HEK293 (cell line): ENCODE data around the gene IQSEC1.

Experiments used
- CTCF ChIA-PET: fragments of 350-600 bp; formaldehyde crosslinking; extraction: SDS; loops from one replicate; lab custom pipeline; 2021; ENCODE audit warnings: antibody characterized with exemption; lab: Yijun Ruan, JAX
- POLR2A ChIA-PET: fragments of 300-600 bp; formaldehyde crosslinking; extraction: SDS; loops from one replicate; lab custom pipeline; 2020; ENCODE audit warnings: antibody characterized with exemption, inconsistent platforms; lab: Yijun Ruan, JAX
- H3K27ac ChIP-seq: fragments of 200-500 bp; sonication (Bioruptor generic); 2 replicates; pipeline ENCODE4 v1.5.1; 2014; ENCODE audit warnings: low read depth, low read length, control low read depth, inconsistent platforms; ENCODE audit errors: extremely low read depth
- H3K36me3 ChIP-seq, 2 experiments: fragments of 200-500 bp in 1 of 2; sonication (Bioruptor generic) in 1 of 2; 1 replicate in 1 of 2; 2 replicates in 1 of 2; pipeline ENCODE4 v1.5.1; 2014 to 2017; ENCODE audit warnings: inconsistent platforms in 2 of 2, low read length in 2 of 2; ENCODE audit not compliant: control insufficient read depth in 2 of 2, insufficient read depth in 1 of 2
- H3K4me1 ChIP-seq: fragments of 200-500 bp; sonication (Bioruptor generic); 2 replicates; pipeline ENCODE4 v1.5.1; 2014; ENCODE audit warnings: mild to moderate bottlenecking, low read length, inconsistent platforms; ENCODE audit not compliant: control insufficient read depth, insufficient read depth
- H3K4me3 ChIP-seq: 2 replicates; pipeline ENCODE4 v1.5.1; 2011; ENCODE audit warnings: low read depth, mild to moderate bottlenecking, control low read depth, low read length, moderate library complexity
- H3K9me3 ChIP-seq: fragments of 200-500 bp; sonication (Bioruptor generic); 2 replicates; pipeline ENCODE4 v1.5.1; 2014; ENCODE audit warnings: low read depth, low read length, inconsistent platforms; ENCODE audit not compliant: control insufficient read depth, insufficient read depth
- GLIS1 ChIP-seq: fragments of 450-650 bp; formaldehyde crosslinking; IDR thresholded peaks from 2 replicates; pipeline ENCODE4 v1.5.1; 2016; ENCODE audit warnings: missing biosample characterization, missing genetic modification characterization
- KLF1 ChIP-seq: fragments of 450-650 bp; formaldehyde crosslinking; IDR thresholded peaks from 2 replicates; pipeline ENCODE4 v1.5.1; 2016; ENCODE audit warnings: missing biosample characterization, missing genetic modification characterization
- SCRT2 ChIP-seq: fragments of 450-650 bp; formaldehyde crosslinking; IDR thresholded peaks from 2 replicates; pipeline ENCODE4 v1.5.1; 2016; ENCODE audit warnings: missing biosample characterization, missing genetic modification characterization
- YY1 ChIP-seq: fragments of 450-650 bp; formaldehyde crosslinking; IDR thresholded peaks from 2 replicates; pipeline ENCODE4 v1.5.1; 2018; ENCODE audit warnings: missing biosample characterization, missing genetic modification characterization
- ZBTB1 ChIP-seq: fragments of 450-650 bp; formaldehyde crosslinking; IDR thresholded peaks from 2 replicates; pipeline ENCODE4 v1.5.1; 2016; ENCODE audit warnings: missing biosample characterization, missing genetic modification characterization
- ZBTB10 ChIP-seq: fragments of 450-650 bp; formaldehyde crosslinking; IDR thresholded peaks from 2 replicates; pipeline ENCODE4 v1.5.1; 2016; ENCODE audit warnings: missing biosample characterization, missing genetic modification characterization
- ZBTB20 ChIP-seq: fragments of 450-650 bp; formaldehyde crosslinking; IDR thresholded peaks from 2 replicates; pipeline ENCODE4 v1.5.1; 2016; ENCODE audit warnings: missing biosample characterization, missing genetic modification characterization
- ZBTB26 ChIP-seq: fragments of 450-650 bp; formaldehyde crosslinking; optimal IDR thresholded peaks from 2 replicates; pipeline ENCODE3; 2016; ENCODE audit warnings: missing biosample characterization, mild to moderate bottlenecking, missing genetic modification characterization
- ZEB2 ChIP-seq: fragments of 450-650 bp; formaldehyde crosslinking; IDR thresholded peaks from 2 replicates; pipeline ENCODE4 v1.5.1; 2016; ENCODE audit warnings: missing biosample characterization, missing genetic modification characterization
- ZIC2 ChIP-seq: fragments of 450-650 bp; formaldehyde crosslinking; IDR thresholded peaks from 2 replicates; pipeline ENCODE4 v1.5.1; 2016; ENCODE audit warnings: missing biosample characterization, missing genetic modification characterization
- ZNF114 ChIP-seq: fragments of 450-650 bp; formaldehyde crosslinking; IDR thresholded peaks from 2 replicates; pipeline ENCODE4 v1.5.0; 2017; ENCODE audit warnings: missing biosample characterization, missing genetic modification characterization
- ZNF175 ChIP-seq: fragments of 450-650 bp; formaldehyde crosslinking; IDR thresholded peaks from 2 replicates; pipeline ENCODE4 v1.5.1; 2016; ENCODE audit warnings: missing biosample characterization, missing genetic modification characterization
- ZNF26 ChIP-seq: fragments of 450-650 bp; formaldehyde crosslinking; IDR thresholded peaks from 2 replicates; pipeline ENCODE4 v1.5.1; 2016; ENCODE audit warnings: missing biosample characterization, missing genetic modification characterization
- ZNF350 ChIP-seq: fragments of 450-650 bp; formaldehyde crosslinking; IDR thresholded peaks from 2 replicates; pipeline ENCODE4 v1.5.0; 2017; ENCODE audit warnings: missing biosample characterization, mild to moderate bottlenecking, missing genetic modification characterization
- ZNF37A ChIP-seq: fragments of 450-650 bp; IDR thresholded peaks from 2 replicates; pipeline ENCODE4 v1.5.1; 2018; ENCODE audit warnings: missing biosample characterization, missing genetic modification characterization
- ZNF398 ChIP-seq: fragments of 450-650 bp; formaldehyde crosslinking; IDR thresholded peaks from 2 replicates; pipeline ENCODE4 v1.5.1; 2017; ENCODE audit warnings: missing biosample characterization, missing genetic modification characterization
- ZNF416 ChIP-seq: fragments of 450-650 bp; formaldehyde crosslinking; IDR thresholded peaks from 2 replicates; pipeline ENCODE4 v1.5.1; 2016; ENCODE audit warnings: missing biosample characterization, missing genetic modification characterization
- ZNF488 ChIP-seq: fragments of 450-650 bp; formaldehyde crosslinking; IDR thresholded peaks from 2 replicates; pipeline ENCODE4 v1.5.1; 2016; ENCODE audit warnings: missing biosample characterization, missing genetic modification characterization
- ZNF510 ChIP-seq: fragments of 450-650 bp; formaldehyde crosslinking; IDR thresholded peaks from 2 replicates; pipeline ENCODE4 v1.5.1; 2018; ENCODE audit warnings: mild to moderate bottlenecking, missing genetic modification characterization, missing biosample characterization; ENCODE audit not compliant: insufficient replicate concordance
- ZNF521 ChIP-seq: fragments of 450-650 bp; formaldehyde crosslinking; IDR thresholded peaks from 2 replicates; pipeline ENCODE4 v1.5.1; 2017; ENCODE audit warnings: missing biosample characterization, mild to moderate bottlenecking, missing genetic modification characterization
- ZNF558 ChIP-seq: fragments of 450-650 bp; formaldehyde crosslinking; IDR thresholded peaks from 2 replicates; pipeline ENCODE4 v1.5.1; 2016; ENCODE audit warnings: missing biosample characterization, missing genetic modification characterization
- ZNF664 ChIP-seq: fragments of 450-650 bp; formaldehyde crosslinking; IDR thresholded peaks from 2 replicates; pipeline ENCODE4 v1.5.1; 2016; ENCODE audit warnings: missing biosample characterization, missing genetic modification characterization
- ZNF677 ChIP-seq: fragments of 450-650 bp; IDR thresholded peaks from 2 replicates; pipeline ENCODE4 v1.5.0; 2018; ENCODE audit warnings: missing biosample characterization, mild to moderate bottlenecking, missing genetic modification characterization, moderate library complexity
- ZNF704 ChIP-seq: fragments of 450-650 bp; formaldehyde crosslinking; IDR thresholded peaks from 2 replicates; pipeline ENCODE4 v1.5.1; 2016; ENCODE audit warnings: missing biosample characterization, missing genetic modification characterization
- ZNF830 ChIP-seq: fragments of 450-650 bp; IDR thresholded peaks from 2 replicates; pipeline ENCODE4 v1.5.0; 2018; ENCODE audit warnings: missing biosample characterization, missing genetic modification characterization, low read depth, mild to moderate bottlenecking, moderate library complexity
- ZNF843 ChIP-seq: fragments of 450-650 bp; formaldehyde crosslinking; IDR thresholded peaks from 2 replicates; pipeline ENCODE4 v1.5.1; 2016; ENCODE audit warnings: missing biosample characterization, missing genetic modification characterization

Gene IQSEC1

GRCh38 chr3:12990781-12991480, 82.3 kb downstream of the IQSEC1 start:
- no peaks in the 10 kb centered on the region for H3K36me3 ChIP-seq
- no peak overlapping the region for H3K4me3 ChIP-seq
- POLR2A ChIA-PET = no interaction called here
- H3K4me1 ChIP-seq = no peaks in the 10 kb centered on the region
- no peaks in the 10 kb centered on the region for H3K9me3 ChIP-seq
- CTCF ChIA-PET = no interaction called here
- TF ChIP-seq ZNF37A (tag by site-specific recombination) = no peak
- TF ChIP-seq ZNF510 (tag by site-specific recombination) = no peak
- TF ChIP-seq ZBTB20 (tag by site-specific recombination) = no peak
- no peak for TF ChIP-seq ZNF521
- TF ChIP-seq ZNF488 (tag by site-specific recombination) = no peak
- no peak for TF ChIP-seq ZEB2 (tag by site-specific recombination)
- TF ChIP-seq ZBTB10 (tag by site-specific recombination) = no peak
- TF ChIP-seq ZNF558 (tag by site-specific recombination) = no peak
- no peak for TF ChIP-seq ZNF704 (tag by site-specific recombination)
- no peak for TF ChIP-seq ZBTB1 (tag by site-specific recombination)
- no peak for TF ChIP-seq ZNF26
- TF ChIP-seq ZNF843 (tag by site-specific recombination) = no peak
- H3K27ac ChIP-seq = no peak overlapping the region

GRCh38 chr3:12990306-12990705, 82.9 kb downstream of the IQSEC1 start:
- Histone ChIP-seq H3K36me3 (no peaks in the 10 kb centered on the region), H3K27ac (no peak overlapping the region), H3K4me1 (no peaks in the 10 kb centered on the region), H3K9me3 (no peaks in the 10 kb centered on the region), H3K4me3 (no peak overlapping the region)
- CTCF ChIA-PET = no interaction called here
- POLR2A ChIA-PET = no interaction called here
- TF ChIP-seq ZNF830 (tag by site-specific recombination) (no peak), ZNF398 (tag by site-specific recombination) (no peak), KLF1 (no peak), ZNF350 (tag by site-specific recombination) (no peak), ZNF677 (no peak), ZNF37A (tag by site-specific recombination) (no peak), ZNF664 (tag by site-specific recombination) (no peak), ZNF114 (tag by site-specific recombination) (no peak), GLIS1 (tag by site-specific recombination) (no peak), SCRT2 (tag by site-specific recombination) (no peak), ZNF175 (tag by site-specific recombination) (no peak), YY1 (tag by site-specific recombination) (no peak), ZBTB26 (no peak), ZNF416 (tag by site-specific recombination) (no peak), ZIC2 (no peak), ZNF704 (tag by site-specific recombination) (no peak)
